GM12878 (cell line): Measurements from ENCODE around the gene PLXNB3. TPM values are rescaled to one million over a fixed set of nuclear protein-coding genes. Genes with fewer than 3 reads are reported as not detected.
A peak's percentile ranks its signal among the peaks of the same experiment; 100 is the strongest.

ENCODE experiments used
- ATF2 ChIP-seq: IDR thresholded peaks from 2 replicates; pipeline ENCODE4 v1.6.1; 2012; ENCODE audit warnings: low read length, inconsistent platforms
- BACH1 ChIP-seq: fragments of 450-650 bp; IDR thresholded peaks from 2 replicates; pipeline ENCODE4 v1.6.1; 2017; ENCODE audit warnings: mild to moderate bottlenecking, borderline replicate concordance
- CBX3 ChIP-seq: fragments of 200-600 bp; sonication (generic); IDR thresholded peaks from 2 replicates; pipeline ENCODE4 v1.6.1; 2016; ENCODE audit warnings: low read depth, borderline replicate concordance
- E4F1 ChIP-seq: fragments of 450-650 bp; IDR thresholded peaks from 2 replicates; pipeline ENCODE4 v1.6.1; 2018; ENCODE audit warnings: borderline replicate concordance, mild to moderate bottlenecking; ENCODE audit not compliant: partially characterized antibody
- ELK1 ChIP-seq: IDR thresholded peaks from 2 replicates; pipeline ENCODE4 v1.6.1; 2012; ENCODE audit warnings: low read depth, low read length, improper control_type of control experiment
- HSF1 ChIP-seq: fragments of 150-350 bp; IDR thresholded peaks from 2 replicates; pipeline ENCODE4 v1.6.1; 2014; ENCODE audit warnings: mild to moderate bottlenecking, low read depth, low read length
- NFYA ChIP-seq: IDR thresholded peaks from 2 replicates; pipeline ENCODE4 v1.6.1; 2011; ENCODE audit warnings: low read depth, mild to moderate bottlenecking, low read length, improper control_type of control experiment, borderline replicate concordance
- PAX8 ChIP-seq: fragments of 450-650 bp; IDR thresholded peaks from 2 replicates; pipeline ENCODE4 v1.6.1; 2017; ENCODE audit warnings: mild to moderate bottlenecking, moderate library complexity
- PML ChIP-seq: IDR thresholded peaks from 2 replicates; pipeline ENCODE4 v1.6.1; 2012; ENCODE audit warnings: low read length, inconsistent platforms
- POLR2A ChIP-seq: IDR thresholded peaks from 2 replicates; pipeline ENCODE4 v1.6.1; 2011; ENCODE audit warnings: low read depth, mild to moderate bottlenecking, low read length
- RCOR1 ChIP-seq: conservative IDR thresholded peaks from 2 replicates; pipeline ENCODE4 v1.6.1; 2012; ENCODE audit warnings: low read depth, low read length, improper control_type of control experiment
- TAF1 ChIP-seq: IDR thresholded peaks from 2 replicates; pipeline ENCODE4 v1.6.1; 2011; ENCODE audit warnings: mild to moderate bottlenecking, low read depth, low read length, borderline replicate concordance
- USF2 ChIP-seq: IDR thresholded peaks from 2 replicates; pipeline ENCODE4 v1.6.1; 2011; ENCODE audit warnings: low read depth, low read length, improper control_type of control experiment, borderline replicate concordance
- ZBTB40 ChIP-seq: fragments of 450-650 bp; IDR thresholded peaks from 2 replicates; pipeline ENCODE4 v1.6.1; 2016; ENCODE audit warnings: mild to moderate bottlenecking, moderate library complexity, borderline replicate concordance
- polyA plus RNA-seq, 11 experiments: library from polyadenylated mRNA; depleted of rRNA in 4 of 11; unstranded in 6 of 11; stranded (reverse) in 5 of 11; fragments of >200 nt; fragmentation: Nextera tagmentation in 4 of 11; fragmentation: Illumina TruSeq in 1 of 11; extraction: Ambion mirVana in 4 of 11; extraction: Trizol in 1 of 11; gene quantifications; 1 replicate in 1 of 11; 2 replicates in 10 of 11; pipeline versions ENCODE4 v1.2.1 to v1.2.3, GENCODE V29; 2011 to 2016; ENCODE audit warnings: inconsistent platforms in 2 of 11, missing spikeins in 2 of 11, low read depth in 1 of 11
- total RNA-seq, 4 experiments: library from RNA; depleted of rRNA in 3 of 4; stranded (reverse); fragments of >200 nt in 3 of 4; fragmentation: Illumina TruSeq in 1 of 4; extraction: Trizol in 1 of 4; gene quantifications; 2 replicates each; pipeline versions ENCODE4 v1.2.1 to v1.2.3, GENCODE V29; 2013 to 2021

The PLXNB3 gene
- total and polyA plus RNA-seq, 10 of the 15 experiments (the other 5 are each of a cell fraction or from before 2014, with no cell fraction given): 0.06 to 0.68 (median 0.19) TPM; not detected in 4

- TF ChIP-seq NFYA (no peak), POLR2A (peak; percentile 93), ATF2 (no peak), ZBTB40 (no peak; the same call in 1 of the 2 replicates), E4F1 (no peak), ELK1 (0 out of 2 replicates have a peak, but pooled peaks have one; percentile 9), PML (no peak), RCOR1 (0 out of 2 replicates have a peak, but pooled peaks have one; percentile 36), USF2 (no peak), CBX3 (no peak), BACH1 (no peak), TAF1 (peak; percentile 79), HSF1 (no peak), PAX8 (no peak)
Measured at GRCh38 chrX:153794018-153794896, 30.2 kb downstream of the PLXNB3 start, which contains the start of the genes IDH3G and SSR4 (continued).
